ENCODE results near the gene SNPH.

The SNPH gene

GRCh38 chr20:1282966-1283365, 16.9 kb downstream of the SNPH start:
- intact Hi-C loops (cut with DNase I), result no loop called here
- DNase-seq, result peak in 11 of 42 donors; percentile 4 to 29 (median 10)

- intact Hi-C loops (cut with DNase I), result no loop called here
- DNase-seq, result peak in 9 of 42 donors; percentile 3 to 29 (median 16)
These were observed 17.7 kb downstream of the SNPH start for GRCh38 chr20:1283522-1284510.

GRCh38 chr20:1286267-1287024, 20.4 kb downstream of the SNPH start:
- peak in 3 of 42 donors; percentile 5 to 38 (median 20) for DNase-seq
- intact Hi-C loops (cut with DNase I), result no loop called here

- intact Hi-C loops (cut with DNase I), result no loop called here
- DNase-seq, result no peak
These were observed 21.2 kb downstream of the SNPH start for GRCh38 chr20:1287306-1287705.

- intact Hi-C loops (cut with DNase I), result no loop called here
These were observed 21.9 kb downstream of the SNPH start for GRCh38 chr20:1287787-1288569.

GRCh38 chr20:1291191-1291741, 25.2 kb downstream of the SNPH start:
- intact Hi-C loops (cut with DNase I), result no loop called here
- peak in 30 of 42 donors; percentile 32 to 89 (median 62) for DNase-seq

More at GRCh38 chr20:1287787-1288569, 21.9 kb downstream of the SNPH start:
- DNase-seq, result peak in 1 of 42 donors; percentile 14

- no peak for DNase-seq
- intact Hi-C loops (cut with DNase I), result no loop called here
These were observed 26.5 kb downstream of the SNPH start for GRCh38 chr20:1292620-1293019.

- intact Hi-C loops (cut with DNase I), result no loop called here
These were observed 27.7 kb downstream of the SNPH start for GRCh38 chr20:1293641-1294379.

GRCh38 chr20:1294497-1294896, 28.4 kb downstream of the SNPH start:
- intact Hi-C loops (cut with DNase I), result no loop called here
- peak in 1 of 42 donors; percentile 30 for DNase-seq

More at GRCh38 chr20:1293641-1294379, 27.7 kb downstream of the SNPH start:
- DNase-seq, result peak in 1 of 42 donors; percentile 26

- DNase-seq, result peak in 1 of 42 donors; percentile 29
- intact Hi-C loops (cut with DNase I), result no loop called here
These were observed 29.3 kb downstream of the SNPH start for GRCh38 chr20:1295276-1295930.

- intact Hi-C loops (cut with DNase I), result no loop called here
- peak in 1 of 42 donors; percentile 5 for DNase-seq
These were observed 30.1 kb downstream of the SNPH start for GRCh38 chr20:1296117-1296610.

- DNase-seq, result no peak
- intact Hi-C loops (cut with DNase I), result no loop called here
These were observed 30.8 kb downstream of the SNPH start for GRCh38 chr20:1296922-1297321.

- no peak for DNase-seq
- intact Hi-C loops (cut with DNase I), result no loop called here
These were observed 31.4 kb downstream of the SNPH start for GRCh38 chr20:1297486-1297885.

- DNase-seq, result no peak
- intact Hi-C loops (cut with DNase I), result no loop called here
These were observed 32.1 kb downstream of the SNPH start for GRCh38 chr20:1298166-1298565.

GRCh38 chr20:1298888-1299511, 32.9 kb downstream of the SNPH start:
- intact Hi-C loops (cut with DNase I), result no loop called here
- no peak for DNase-seq

GRCh38 chr20:1299522-1299921, 33.4 kb downstream of the SNPH start:
- intact Hi-C loops (cut with DNase I), result no loop called here
- DNase-seq, result no peak
